Activated CD8-positive, alpha-beta memory T cell treated with anti-CD3 and anti-CD28 coated beads, Interleukin-2, amount 10 ng/mL, durations not matched to agents 7 days and 5 days (primary cell): ENCODE results near the gene ABCB11. TPM values are rescaled to one million over a fixed set of nuclear protein-coding genes. Genes with fewer than 3 reads are reported as not detected.

Source experiments
- ATAC-seq: fragments of 150-1000 bp; cut with Tn5 transposase; one replicate; pipeline ENCODE4 v1.10.0; 2021; ENCODE audit warnings: moderate library complexity
- CTCF ChIA-PET: fragments of 350-600 bp; sonication (Branson Sonifier 250); formaldehyde crosslinking; loops from one replicate; lab custom pipeline; 2021; ENCODE audit warnings: antibody characterized with exemption; lab: Charles Lee
- DNase-seq: peaks from one replicate; pipeline ENCODE4 v3.0.0-alpha.2; 2020
- H3K27ac Mint-ChIP-seq: one replicate; pipeline ENCODE4 v1.8.0; 2021; ENCODE audit warnings: mild to moderate bottlenecking, mixed read lengths
- H3K27me3 Mint-ChIP-seq: one replicate; pipeline ENCODE4 v1.8.0; 2021; ENCODE audit warnings: mixed read lengths
- H3K36me3 Mint-ChIP-seq: one replicate; pipeline ENCODE4 v1.8.0; 2021; ENCODE audit warnings: mild to moderate bottlenecking, mixed read lengths
- H3K4me1 Mint-ChIP-seq: one replicate; pipeline ENCODE4 v1.8.0; 2021; ENCODE audit warnings: mixed read lengths
- H3K4me3 Mint-ChIP-seq: one replicate; pipeline ENCODE4 v1.8.0; 2021; ENCODE audit warnings: mild to moderate bottlenecking, moderate library complexity, mixed read lengths
- H3K9me3 Mint-ChIP-seq: one replicate; pipeline ENCODE4 v1.8.0; 2022; ENCODE audit warnings: low read depth, mixed read lengths
- total RNA-seq, 2 experiments: library from RNA; stranded (reverse); gene quantifications; one replicate each; pipeline ENCODE4 v1.2.3, GENCODE V29; 2021

ABCB11 gene
- total RNA-seq, 2 experiments from 2014 or later, result not detected

GRCh38 chr2:169010633-169011460, 20.3 kb downstream of the ABCB11 start:
- no peaks in the 10 kb centered on the region for H3K9me3 Mint-ChIP-seq
- CTCF ChIA-PET, result no interaction called here
- no peaks in the 10 kb centered on the region for H3K36me3 Mint-ChIP-seq
- DNase-seq (no peak), ATAC-seq (no peak)
- peaks cover 13% of the 10 kb centered on the region for H3K4me1 Mint-ChIP-seq
- no peaks in the 10 kb centered on the region for H3K27me3 Mint-ChIP-seq
- H3K4me3 Mint-ChIP-seq, result no peak overlapping the region
- no peak overlapping the region for H3K27ac Mint-ChIP-seq

GRCh38 chr2:169009865-169010579, 21.1 kb downstream of the ABCB11 start:
- no peak for DNase-seq
- no peak overlapping the region for H3K27ac Mint-ChIP-seq
- no peaks in the 10 kb centered on the region for H3K27me3 Mint-ChIP-seq
- no peak overlapping the region for H3K4me3 Mint-ChIP-seq
- H3K9me3 Mint-ChIP-seq, result no peaks in the 10 kb centered on the region
- peaks cover 13% of the 10 kb centered on the region for H3K4me1 Mint-ChIP-seq
- ATAC-seq, result no peak
- CTCF ChIA-PET, result interaction anchor here (1.2 kb wide), 1 partner anchor 13 kb away, joined by 3 read pairs; no protein-coding TSS in a partner anchor
- no peaks in the 10 kb centered on the region for H3K36me3 Mint-ChIP-seq

GRCh38 chr2:169007941-169008340, 23.2 kb downstream of the ABCB11 start:
- CTCF ChIA-PET, result no interaction called here
- no peak overlapping the region for H3K27ac Mint-ChIP-seq
- no peak overlapping the region for H3K4me3 Mint-ChIP-seq
- no peaks in the 10 kb centered on the region for H3K9me3 Mint-ChIP-seq
- peaks cover 10% of the 10 kb centered on the region for H3K4me1 Mint-ChIP-seq
- ATAC-seq (no peak), DNase-seq (no peak)
- H3K27me3 Mint-ChIP-seq, result peaks cover 5% of the 10 kb centered on the region
- no peaks in the 10 kb centered on the region for H3K36me3 Mint-ChIP-seq

GRCh38 chr2:169007356-169007755, 23.8 kb downstream of the ABCB11 start:
- H3K9me3 Mint-ChIP-seq, result no peaks in the 10 kb centered on the region
- no peak overlapping the region for H3K4me3 Mint-ChIP-seq
- peaks cover 5% of the 10 kb centered on the region for H3K27me3 Mint-ChIP-seq
- no peak for DNase-seq
- no peak for ATAC-seq
- CTCF ChIA-PET, result no interaction called here
- H3K4me1 Mint-ChIP-seq, result peaks cover 10% of the 10 kb centered on the region
- no peaks in the 10 kb centered on the region for H3K36me3 Mint-ChIP-seq
- H3K27ac Mint-ChIP-seq, result no peak overlapping the region

GRCh38 chr2:169006665-169007064, 24.5 kb downstream of the ABCB11 start:
- Mint-ChIP-seq H3K9me3 (no peaks in the 10 kb centered on the region), H3K27ac (no peak overlapping the region), H3K27me3 (peaks cover 5% of the 10 kb centered on the region), H3K4me1 (peaks cover 10% of the 10 kb centered on the region), H3K4me3 (no peak overlapping the region), H3K36me3 (no peaks in the 10 kb centered on the region)
- no peak for DNase-seq
- ATAC-seq, result no peak
- CTCF ChIA-PET, result no interaction called here

GRCh38 chr2:169005994-169006393, 25.1 kb downstream of the ABCB11 start:
- CTCF ChIA-PET, result interaction anchor here (0.9 kb wide), 1 partner anchor 10 kb away, joined by 3 read pairs; no protein-coding TSS in a partner anchor
- H3K36me3 Mint-ChIP-seq, result no peaks in the 10 kb centered on the region
- H3K4me3 Mint-ChIP-seq, result no peak overlapping the region
- ATAC-seq, result no peak
- no peak overlapping the region for H3K27ac Mint-ChIP-seq
- H3K9me3 Mint-ChIP-seq, result no peaks in the 10 kb centered on the region
- peaks cover 5% of the 10 kb centered on the region for H3K27me3 Mint-ChIP-seq
- DNase-seq, result no peak
- H3K4me1 Mint-ChIP-seq, result peaks cover 10% of the 10 kb centered on the region

GRCh38 chr2:169005080-169005598, 26.0 kb downstream of the ABCB11 start:
- Mint-ChIP-seq H3K36me3 (no peaks in the 10 kb centered on the region), H3K27ac (no peak overlapping the region), H3K27me3 (peaks cover 12% of the 10 kb centered on the region), H3K4me3 (no peak overlapping the region), H3K4me1 (peaks cover 10% of the 10 kb centered on the region), H3K9me3 (no peaks in the 10 kb centered on the region)
- CTCF ChIA-PET, result interaction anchor here (0.9 kb wide), 1 partner anchor 9 kb away, joined by 3 read pairs; no protein-coding TSS in a partner anchor
- no peak for ATAC-seq
- DNase-seq, result no peak

- Mint-ChIP-seq H3K27ac (no peak overlapping the region), H3K27me3 (peaks cover 18% of the 10 kb centered on the region), H3K36me3 (no peaks in the 10 kb centered on the region), H3K4me1 (peaks cover 10% of the 10 kb centered on the region), H3K9me3 (no peaks in the 10 kb centered on the region), H3K4me3 (no peak overlapping the region)
- DNase-seq, result no peak
- ATAC-seq, result no peak
- CTCF ChIA-PET, result no interaction called here
These were observed 28.9 kb downstream of the ABCB11 start for GRCh38 chr2:169002161-169002738.

GRCh38 chr2:169001116-169001815, 29.9 kb downstream of the ABCB11 start:
- no peak for ATAC-seq
- Mint-ChIP-seq H3K4me1 (peaks cover 14% of the 10 kb centered on the region), H3K27me3 (peaks cover 22% of the 10 kb centered on the region), H3K4me3 (no peak overlapping the region), H3K9me3 (no peaks in the 10 kb centered on the region), H3K36me3 (no peaks in the 10 kb centered on the region), H3K27ac (no peak overlapping the region)
- CTCF ChIA-PET, result no interaction called here
- DNase-seq, result no peak

GRCh38 chr2:168999668-169000213, 31.4 kb downstream of the ABCB11 start:
- Mint-ChIP-seq H3K27me3 (peaks cover 27% of the 10 kb centered on the region), H3K4me3 (no peak overlapping the region), H3K4me1 (peaks cover 14% of the 10 kb centered on the region), H3K36me3 (no peaks in the 10 kb centered on the region), H3K27ac (no peak overlapping the region), H3K9me3 (no peaks in the 10 kb centered on the region)
- CTCF ChIA-PET, result no interaction called here
- ATAC-seq (no peak), DNase-seq (no peak)

- Mint-ChIP-seq H3K27me3 (peaks cover 22% of the 10 kb centered on the region), H3K9me3 (no peaks in the 10 kb centered on the region)
These were observed 32.4 kb downstream of the ABCB11 start for GRCh38 chr2:168998609-168999211.

GRCh38 chr2:168997794-168998193, 33.3 kb downstream of the ABCB11 start:
- Mint-ChIP-seq H3K4me1 (peaks cover 14% of the 10 kb centered on the region), H3K36me3 (no peaks in the 10 kb centered on the region), H3K27me3 (peaks cover 22% of the 10 kb centered on the region), H3K27ac (no peak overlapping the region), H3K9me3 (no peaks in the 10 kb centered on the region), H3K4me3 (no peak overlapping the region)
- no peak for DNase-seq
- CTCF ChIA-PET, result interaction anchor here (1.6 kb wide), 1 partner anchor 112 kb away, joined by 4 read pairs; no protein-coding TSS in a partner anchor
- ATAC-seq, result no peak

More at GRCh38 chr2:168998609-168999211, 32.4 kb downstream of the ABCB11 start:
- peaks cover 14% of the 10 kb centered on the region for H3K4me1 Mint-ChIP-seq
- ATAC-seq (no peak), DNase-seq (no peak)
- CTCF ChIA-PET, result interaction anchor here (1.6 kb wide), 1 partner anchor 111 kb away, joined by 4 read pairs; no protein-coding TSS in a partner anchor
- H3K36me3 Mint-ChIP-seq, result no peaks in the 10 kb centered on the region
- no peak overlapping the region for H3K4me3 Mint-ChIP-seq
- no peak overlapping the region for H3K27ac Mint-ChIP-seq
